ENCODE measurements around the gene ACTN1.

Gene ACTN1

GRCh38 chr14:69012256-69012953, 33.3 kb upstream of the ACTN1 start:
- no peak for TF ChIP-seq CTCF (conservative IDR thresholded peaks at IDR 0.05)
- no peak overlapping the region for H3K27ac ChIP-seq

GRCh38 chr14:69010648-69011047, 31.5 kb upstream of the ACTN1 start:
- no peak overlapping the region for H3K27ac ChIP-seq

GRCh38 chr14:69008421-69008884, 29.4 kb upstream of the ACTN1 start:
- H3K27ac ChIP-seq, result no peak overlapping the region
- no peak for TF ChIP-seq CTCF (conservative IDR thresholded peaks at IDR 0.05)

More at GRCh38 chr14:69010648-69011047, 31.5 kb upstream of the ACTN1 start:
- no peak for TF ChIP-seq CTCF (conservative IDR thresholded peaks at IDR 0.05)

- TF ChIP-seq CTCF (conservative IDR thresholded peaks at IDR 0.05), result no peak
- no peak overlapping the region for H3K27ac ChIP-seq
These were observed 27.2 kb upstream of the ACTN1 start for GRCh38 chr14:69006346-69006745.

- no peak overlapping the region for H3K27ac ChIP-seq
- no peak for TF ChIP-seq CTCF (conservative IDR thresholded peaks at IDR 0.05)
These were observed 26.5 kb upstream of the ACTN1 start for GRCh38 chr14:69005432-69006148.

GRCh38 chr14:69004731-69005431, 25.8 kb upstream of the ACTN1 start:
- TF ChIP-seq CTCF (conservative IDR thresholded peaks at IDR 0.05), result no peak
- no peak overlapping the region for H3K27ac ChIP-seq

GRCh38 chr14:69003626-69004025, 24.5 kb upstream of the ACTN1 start:
- no peak overlapping the region for H3K27ac ChIP-seq
- no peak for TF ChIP-seq CTCF (conservative IDR thresholded peaks at IDR 0.05)

Measured in VCaP (cell line).